IPS-18c (cell line): Measurements from ENCODE around the gene SIAH2.

Experiments
- H3K4me3 ChIP-seq: 2 replicates; pipeline ENCODE4 v1.7.0; 2013; ENCODE audit warnings: low read depth, mild to moderate bottlenecking, low read length, moderate library complexity; ENCODE audit not compliant: insufficient read depth
- H3K9me3 ChIP-seq: one replicate; pipeline ENCODE4 v1.6.1; 2013; ENCODE audit warnings: mild to moderate bottlenecking, low read length, moderate library complexity; ENCODE audit not compliant: control insufficient read depth, insufficient read depth

The SIAH2 gene

DNA sequence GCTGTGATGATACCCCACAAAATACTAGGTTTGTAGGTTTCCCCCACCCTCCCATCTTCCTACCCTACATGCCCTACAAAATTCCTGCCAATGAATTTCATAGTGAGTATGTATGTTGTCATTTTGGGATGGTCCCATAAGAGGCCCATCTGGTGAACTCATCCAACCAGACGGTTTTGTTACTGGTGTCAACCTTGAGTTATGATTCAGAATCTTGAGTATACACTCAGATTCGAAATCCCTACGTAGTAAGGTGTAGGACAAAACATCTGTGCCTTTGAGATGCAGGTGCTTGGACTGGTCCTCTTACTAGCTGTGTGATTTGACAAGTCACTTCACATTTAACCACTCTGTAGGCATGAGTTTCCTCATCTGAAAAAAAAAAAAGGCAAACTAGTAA lies 3.6 kb downstream of the SIAH2 start:
- Histone ChIP-seq H3K9me3 (no peaks in the 10 kb centered on the region), H3K4me3 (no peak overlapping the region)

GRCh38 chr3:150757768-150758167 lies 5.2 kb downstream of the SIAH2 start:
- Histone ChIP-seq H3K9me3 (no peaks in the 10 kb centered on the region), H3K4me3 (no peak overlapping the region)

DNA sequence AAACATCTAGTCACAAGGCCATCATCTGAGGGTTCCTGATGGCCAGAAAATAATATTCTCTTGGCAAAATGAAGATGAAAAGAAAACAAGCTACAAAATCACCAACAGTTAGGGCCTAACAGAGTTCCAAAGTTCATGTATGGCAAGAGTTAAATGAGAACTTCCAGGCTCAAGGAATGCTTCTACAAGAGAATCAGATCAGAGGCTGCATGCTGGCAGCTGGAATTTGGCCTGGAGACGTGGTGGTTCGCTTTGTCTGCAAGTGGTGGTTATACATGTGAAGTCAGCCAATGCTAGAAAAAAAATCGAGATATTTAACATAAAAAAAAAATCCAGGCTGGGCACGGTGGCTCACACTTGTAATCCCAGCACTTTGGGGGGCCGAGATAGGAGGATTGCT lies 5.6 kb downstream of the SIAH2 start:
- no peaks in the 10 kb centered on the region for H3K9me3 ChIP-seq
- H3K4me3 ChIP-seq, result no peak overlapping the region

DNA sequence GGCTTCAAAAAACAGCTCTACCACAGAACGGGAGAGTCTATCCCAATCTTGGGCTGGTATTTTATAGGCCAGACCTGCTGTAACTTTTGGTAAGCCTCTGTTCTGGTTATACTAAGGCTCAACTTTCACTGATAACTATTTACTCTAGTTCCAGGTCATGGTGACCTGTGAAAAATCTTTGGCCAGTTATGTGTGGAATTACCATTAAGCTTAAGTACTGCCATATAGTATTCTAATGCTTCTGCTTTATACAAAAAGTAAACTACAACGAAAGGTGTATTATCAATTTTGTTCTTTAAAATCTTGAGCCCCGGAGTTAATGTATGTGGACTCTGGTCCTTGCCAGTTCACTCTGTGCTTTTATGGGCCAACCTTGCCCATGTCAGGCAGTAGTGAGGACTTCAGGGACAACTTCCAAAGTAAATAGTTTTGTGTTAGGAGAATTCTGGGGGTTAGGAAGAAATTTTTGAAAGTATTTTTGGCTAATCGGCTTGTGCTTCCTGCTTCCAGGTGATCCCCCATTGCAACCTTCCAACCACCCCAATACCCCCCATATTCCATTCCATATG lies 6.4 kb downstream of the SIAH2 start:
- no peaks in the 10 kb centered on the region for H3K9me3 ChIP-seq
- no peak overlapping the region for H3K4me3 ChIP-seq

- Histone ChIP-seq H3K9me3 (no peaks in the 10 kb centered on the region), H3K4me3 (no peak overlapping the region)
Measured at GRCh38 chr3:150755902-150756301, 7.1 kb downstream of the SIAH2 start.

DNA sequence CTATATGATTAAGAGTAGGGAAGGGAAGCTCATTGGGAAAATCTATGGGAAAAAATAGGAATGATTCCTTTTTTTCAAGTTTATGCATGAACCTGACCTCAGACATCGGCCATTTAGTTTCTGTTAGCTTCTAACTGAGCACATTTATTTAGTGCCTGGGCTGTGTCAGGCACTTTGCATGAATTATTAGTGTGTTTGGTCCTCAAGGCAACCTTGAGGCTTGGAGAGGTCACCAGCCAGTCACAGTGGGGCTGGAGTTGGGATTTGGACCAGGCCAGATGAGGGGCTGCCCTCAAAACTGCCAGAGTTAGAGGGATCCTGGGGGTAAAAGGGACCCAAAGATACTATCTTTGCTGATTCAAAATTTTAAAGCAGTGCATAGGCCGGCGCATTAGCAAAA lies 8.1 kb downstream of the SIAH2 start:
- H3K4me3 ChIP-seq, result no peak overlapping the region
- no peaks in the 10 kb centered on the region for H3K9me3 ChIP-seq

DNA sequence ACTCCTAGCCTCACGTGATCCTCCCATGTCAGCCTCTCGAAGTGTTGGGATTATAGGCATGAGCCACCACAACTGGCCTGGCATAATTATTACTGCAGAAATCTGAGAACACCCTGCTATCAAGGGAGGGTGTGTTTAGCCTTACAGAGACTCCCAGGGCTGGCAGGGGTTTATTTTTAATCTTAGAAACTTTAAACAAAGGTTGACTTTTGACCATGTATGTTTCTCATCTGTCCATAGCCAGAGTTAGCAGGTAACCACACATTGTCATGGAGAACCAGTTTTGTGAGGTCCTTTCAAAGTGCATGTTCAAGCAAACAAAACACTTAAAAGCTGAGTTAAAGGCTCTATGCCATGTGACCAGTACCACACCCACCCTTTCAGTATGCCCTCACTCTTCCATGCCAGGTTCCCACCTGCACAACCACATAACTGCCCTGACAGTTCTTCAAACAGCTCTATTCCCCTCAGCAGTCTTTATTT lies 11.1 kb downstream of the SIAH2 start:
- no peak overlapping the region for H3K4me3 ChIP-seq
- H3K9me3 ChIP-seq, result no peaks in the 10 kb centered on the region

DNA sequence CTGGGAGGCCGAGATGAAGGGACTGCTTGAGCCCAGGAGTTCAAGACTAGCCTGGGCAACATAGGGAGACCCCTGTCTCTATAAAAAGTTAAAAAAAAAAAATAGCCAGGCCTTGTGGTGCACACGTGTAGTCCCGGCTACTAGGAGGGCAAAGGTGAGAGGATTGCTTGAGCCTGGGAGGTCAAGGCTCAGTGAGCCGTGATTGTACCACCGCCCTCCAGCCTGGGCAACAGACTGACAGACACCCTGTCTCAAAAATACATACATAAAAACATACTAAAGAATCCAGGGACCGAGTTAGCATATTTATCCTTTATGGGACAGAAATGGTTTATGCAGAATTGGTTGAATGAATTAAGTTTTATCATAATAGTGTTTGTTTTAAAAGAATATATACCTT lies 13.7 kb downstream of the SIAH2 start:
- H3K9me3 ChIP-seq, result no peaks in the 10 kb centered on the region
- no peak overlapping the region for H3K4me3 ChIP-seq

DNA sequence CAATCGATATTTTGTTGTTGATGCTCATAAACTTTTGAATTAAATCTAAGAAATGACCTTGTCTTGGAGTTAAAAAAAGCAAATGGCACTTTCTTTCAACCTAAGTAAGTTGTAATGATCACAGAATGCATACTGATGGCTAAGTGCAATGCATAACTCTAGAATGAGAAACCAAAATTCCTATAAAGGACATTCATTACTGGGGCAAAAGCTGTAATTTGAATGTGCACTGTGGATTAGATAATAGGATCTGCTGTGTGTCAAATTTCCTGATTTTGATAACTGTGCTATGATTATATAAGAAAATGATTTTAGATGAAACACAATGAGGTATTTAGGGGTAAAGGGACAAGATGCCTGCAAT lies 14.3 kb downstream of the SIAH2 start:
- H3K4me3 ChIP-seq, result no peak overlapping the region

DNA sequence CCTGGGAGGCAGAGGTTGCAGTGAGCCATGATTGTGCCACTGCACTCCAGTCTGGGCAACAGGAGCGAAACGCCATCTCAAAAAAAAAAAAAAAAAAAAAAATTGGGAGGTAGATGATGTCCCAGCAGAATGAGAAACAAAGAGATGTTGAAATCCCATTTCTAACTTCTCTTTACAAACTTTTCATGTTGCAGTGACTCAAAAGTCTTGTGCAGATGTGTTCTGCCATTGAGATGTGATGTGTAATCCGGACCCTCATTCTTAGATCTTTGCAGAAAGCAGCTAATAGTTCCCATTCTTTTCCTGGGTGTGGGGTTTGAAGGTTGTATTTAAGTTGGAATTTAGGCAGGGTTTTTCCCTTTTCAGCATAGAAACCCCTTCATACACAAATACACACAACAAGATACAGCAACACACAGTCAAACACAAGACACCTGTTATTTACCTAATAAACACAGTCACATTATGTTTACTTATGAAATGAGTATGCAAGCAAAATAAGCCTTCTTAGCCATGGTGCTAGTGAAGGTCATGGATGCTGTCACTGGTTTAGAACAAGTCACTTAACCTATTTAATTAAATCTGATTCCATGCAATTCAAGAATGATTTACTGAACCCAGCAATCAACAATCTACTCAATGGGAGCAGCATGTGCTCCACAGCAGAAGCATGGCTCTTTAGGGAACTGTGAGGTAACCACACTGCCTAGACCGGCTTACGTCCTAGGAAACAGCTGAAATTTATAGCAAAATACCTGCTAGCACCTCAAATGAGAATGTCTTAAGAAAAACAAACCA lies 14.9 kb downstream of the SIAH2 start:
- Histone ChIP-seq H3K9me3 (no peaks in the 10 kb centered on the region), H3K4me3 (no peak overlapping the region)

More for the DNA sequence above, 14.3 kb downstream of the SIAH2 start:
- H3K9me3 ChIP-seq, result no peaks in the 10 kb centered on the region

- no peaks in the 10 kb centered on the region for H3K9me3 ChIP-seq
- H3K4me3 ChIP-seq, result no peak overlapping the region
Measured at GRCh38 chr3:150746791-150747590, 16.0 kb downstream of the SIAH2 start.

DNA sequence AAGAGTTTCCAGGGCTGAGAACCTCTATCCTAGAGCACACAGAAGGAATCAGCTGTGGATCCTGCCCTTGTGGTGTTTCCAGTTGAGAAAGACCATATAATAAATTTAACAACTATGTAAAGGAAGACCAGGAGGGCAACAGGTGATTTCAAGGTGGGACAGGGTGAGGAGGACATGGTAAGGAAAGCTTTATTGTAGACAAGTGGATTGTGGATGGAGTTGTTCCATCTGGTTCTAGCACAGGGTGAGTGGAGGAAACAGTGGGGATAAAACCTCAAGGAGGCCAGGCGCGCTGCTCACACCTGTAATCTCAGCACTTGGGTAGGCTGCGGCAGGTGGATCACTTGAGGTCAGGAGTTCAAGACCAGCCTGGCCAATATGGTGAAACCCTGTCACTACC lies 17.1 kb downstream of the SIAH2 start:
- Histone ChIP-seq H3K9me3 (no peaks in the 10 kb centered on the region), H3K4me3 (no peak overlapping the region)

GRCh38 chr3:150744919-150745211 lies 18.1 kb downstream of the SIAH2 start:
- no peak overlapping the region for H3K4me3 ChIP-seq
- H3K9me3 ChIP-seq, result no peaks in the 10 kb centered on the region

DNA sequence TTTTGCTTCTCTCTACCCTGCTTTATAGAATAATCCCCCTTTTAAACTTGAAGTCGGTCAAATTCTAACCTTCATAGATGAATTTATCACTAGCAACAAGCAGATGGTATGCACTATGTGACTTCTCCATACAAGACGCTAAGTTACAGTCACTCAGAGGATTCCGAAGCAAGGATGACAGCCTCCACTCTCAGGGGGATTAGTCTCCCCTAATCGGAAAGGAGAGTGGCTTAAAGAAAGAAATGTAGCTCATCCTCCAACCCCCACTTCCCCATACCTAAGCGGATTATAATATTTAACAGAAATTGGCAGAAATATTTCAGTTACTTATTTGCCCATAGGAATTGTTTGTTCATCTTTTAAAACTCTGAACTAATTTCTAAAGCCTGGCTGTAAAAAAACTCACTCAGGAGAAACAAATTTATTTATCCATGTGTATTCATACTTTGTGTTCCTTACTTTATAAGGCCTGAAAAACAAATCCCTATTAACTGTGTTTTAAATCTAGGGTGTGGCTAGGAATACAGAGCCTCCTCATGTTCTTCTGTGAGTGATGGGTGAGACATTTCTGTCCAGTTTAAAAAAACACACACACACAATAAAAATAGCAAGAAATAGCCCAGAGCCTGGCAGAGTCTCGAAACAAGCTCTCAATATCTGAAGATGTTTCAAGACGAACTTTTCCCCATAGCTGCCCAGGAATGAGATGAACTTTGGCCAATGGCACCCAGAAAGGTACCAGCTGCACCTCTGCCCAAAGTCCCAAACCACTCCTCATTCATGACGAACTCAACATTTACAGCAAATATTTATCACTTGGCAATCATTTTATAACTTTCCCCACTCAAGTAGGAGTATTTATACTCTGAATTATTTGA lies 18.7 kb downstream of the SIAH2 start:
- no peaks in the 10 kb centered on the region for H3K9me3 ChIP-seq
- no peak overlapping the region for H3K4me3 ChIP-seq

- H3K4me3 ChIP-seq, result no peak overlapping the region
- no peaks in the 10 kb centered on the region for H3K9me3 ChIP-seq
Measured at GRCh38 chr3:150743508-150743907, 19.5 kb downstream of the SIAH2 start.

GRCh38 chr3:150742679-150743078 lies 20.3 kb downstream of the SIAH2 start:
- H3K9me3 ChIP-seq, result no peaks in the 10 kb centered on the region
- H3K4me3 ChIP-seq, result no peak overlapping the region

DNA sequence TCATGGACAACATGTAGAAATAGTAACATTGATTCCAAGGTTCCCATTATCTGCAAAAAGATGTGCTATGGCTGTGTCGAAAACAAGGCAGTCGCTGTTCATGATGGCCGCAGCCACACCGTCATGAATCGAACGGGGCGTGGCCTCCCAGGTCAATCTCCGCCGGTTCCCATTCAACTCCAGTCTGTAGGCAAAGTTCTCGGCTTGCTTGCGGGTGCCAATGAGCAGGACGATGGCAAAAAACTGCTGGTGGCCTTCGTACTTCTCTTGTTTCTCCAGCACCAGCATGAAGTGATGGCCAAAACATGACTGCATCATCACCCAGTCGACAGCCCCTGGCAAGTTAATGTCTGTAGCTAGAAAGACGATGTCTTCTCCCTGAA lies 20.8 kb downstream of the SIAH2 start:
- no peak overlapping the region for H3K4me3 ChIP-seq
- no peaks in the 10 kb centered on the region for H3K9me3 ChIP-seq
